Kidney glomerular epithelial cell (primary cell): ENCODE results near the gene EYS.
A peak's percentile ranks its signal among the peaks of the same experiment; 100 is the strongest.
"Not testable (repeated sequence)": the region's sequence is repeated elsewhere in the genome, so short reads cannot be mapped to it uniquely, and the experiment has no call there.

Source experiments
- DNase-seq: peaks from one replicate; lab custom pipeline; 2025; lab: John Stamatoyannopoulos, UW

The EYS gene

DNA sequence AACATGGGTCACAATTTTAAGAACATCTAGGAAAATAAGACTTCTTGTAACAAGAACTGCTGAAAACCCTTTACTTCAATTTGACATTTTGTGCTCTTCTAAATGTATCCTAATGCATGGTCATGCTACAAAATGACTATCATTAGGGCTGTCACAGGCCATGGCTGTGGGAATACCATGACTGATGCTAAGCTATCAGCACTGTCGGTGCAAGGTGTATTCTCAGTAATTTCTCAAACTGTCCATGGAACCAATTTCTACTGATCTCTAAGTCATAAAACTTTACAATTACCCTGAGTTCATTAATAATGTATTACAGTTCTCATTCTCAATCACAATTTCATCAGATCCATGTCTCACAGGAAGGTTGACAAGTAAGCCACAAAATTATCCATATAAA lies 625.3 kb downstream of the EYS start:
- no peak for DNase-seq

GRCh38 chr6:65075705-65076230 lies 631.3 kb downstream of the EYS start:
- DNase-seq = no peak

- DNase-seq = no peak
Observed at GRCh38 chr6:65072500-65072899, 634.5 kb downstream of the EYS start.

- DNase-seq = no peak
Observed at GRCh38 chr6:65071480-65071879, 635.5 kb downstream of the EYS start.

- DNase-seq = no peak
Observed at GRCh38 chr6:65064844-65065243, 642.2 kb downstream of the EYS start.

GRCh38 chr6:65059568-65059967 lies 647.5 kb downstream of the EYS start:
- DNase-seq = no peak

- no peak for DNase-seq
Observed at GRCh38 chr6:65055545-65055944, 651.5 kb downstream of the EYS start.

DNA sequence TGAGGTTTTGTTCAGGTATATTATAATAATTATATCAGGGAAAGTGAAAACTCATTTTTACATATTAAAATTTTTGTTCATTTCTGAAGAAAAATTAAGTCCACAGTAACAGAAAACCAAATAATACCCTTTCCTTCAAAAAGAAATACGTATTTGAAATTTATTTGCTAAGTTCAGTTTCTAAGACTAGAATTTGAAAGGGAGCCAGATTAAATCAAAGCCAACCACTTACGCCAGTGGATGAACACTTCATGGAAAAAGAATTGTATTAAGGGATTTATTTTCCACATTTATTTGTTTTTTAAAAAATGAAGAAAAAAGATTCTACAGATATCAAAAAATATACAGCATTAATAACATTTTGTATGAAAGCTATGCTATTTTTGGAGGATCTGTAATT lies 654.4 kb downstream of the EYS start:
- DNase-seq = no peak

- DNase-seq = no peak
Observed at GRCh38 chr6:65045801-65046200, 661.2 kb downstream of the EYS start.

- no peak for DNase-seq
Observed at GRCh38 chr6:65014006-65014405, 693.0 kb downstream of the EYS start.

GRCh38 chr6:65006788-65007187 lies 700.2 kb downstream of the EYS start:
- DNase-seq = no peak

GRCh38 chr6:65004283-65004682 lies 702.7 kb downstream of the EYS start:
- DNase-seq = no peak

DNA sequence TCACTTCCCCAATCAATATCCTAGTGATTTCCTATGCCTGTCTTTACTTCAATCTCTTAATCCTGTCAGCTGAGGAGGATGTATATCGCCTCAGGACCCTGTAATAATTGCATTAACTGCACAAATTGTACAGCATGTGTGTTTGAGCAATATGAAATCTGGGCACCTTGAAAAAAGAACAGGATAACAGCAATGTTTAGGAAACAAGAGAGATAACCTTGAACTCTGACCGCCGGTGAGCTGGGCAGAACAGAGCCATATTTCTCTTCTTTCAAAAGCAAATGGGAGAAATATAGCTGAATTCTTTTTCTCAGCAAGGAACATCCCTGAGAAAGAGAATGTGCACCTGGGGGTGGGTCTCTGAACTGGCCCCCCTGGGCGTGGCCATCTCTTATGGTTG lies 704.1 kb downstream of the EYS start:
- DNase-seq = not testable (repeated sequence)

GRCh38 chr6:65000815-65001214 lies 706.2 kb downstream of the EYS start:
- no peak for DNase-seq

DNA sequence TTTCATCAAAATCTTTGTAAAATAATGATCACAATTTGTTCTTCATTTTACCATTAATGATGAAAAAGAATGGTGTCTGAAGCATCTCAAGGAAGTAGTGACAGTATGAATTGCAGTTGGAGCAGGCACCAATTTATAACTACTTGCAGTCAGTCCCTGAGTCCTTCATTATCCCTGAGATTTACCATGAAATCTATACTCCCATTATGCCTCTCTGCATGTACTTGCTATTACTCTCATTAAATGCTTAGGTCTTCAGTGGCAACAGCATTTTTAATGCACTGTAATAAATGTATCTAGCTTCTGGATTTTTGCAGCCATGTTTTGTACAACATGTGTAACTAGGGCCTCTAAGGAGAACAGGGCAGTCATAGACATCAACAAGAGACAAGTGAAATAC lies 708.8 kb downstream of the EYS start:
- no peak for DNase-seq

- no peak for DNase-seq
Observed at GRCh38 chr6:64996301-64996700, 710.7 kb downstream of the EYS start.

DNA sequence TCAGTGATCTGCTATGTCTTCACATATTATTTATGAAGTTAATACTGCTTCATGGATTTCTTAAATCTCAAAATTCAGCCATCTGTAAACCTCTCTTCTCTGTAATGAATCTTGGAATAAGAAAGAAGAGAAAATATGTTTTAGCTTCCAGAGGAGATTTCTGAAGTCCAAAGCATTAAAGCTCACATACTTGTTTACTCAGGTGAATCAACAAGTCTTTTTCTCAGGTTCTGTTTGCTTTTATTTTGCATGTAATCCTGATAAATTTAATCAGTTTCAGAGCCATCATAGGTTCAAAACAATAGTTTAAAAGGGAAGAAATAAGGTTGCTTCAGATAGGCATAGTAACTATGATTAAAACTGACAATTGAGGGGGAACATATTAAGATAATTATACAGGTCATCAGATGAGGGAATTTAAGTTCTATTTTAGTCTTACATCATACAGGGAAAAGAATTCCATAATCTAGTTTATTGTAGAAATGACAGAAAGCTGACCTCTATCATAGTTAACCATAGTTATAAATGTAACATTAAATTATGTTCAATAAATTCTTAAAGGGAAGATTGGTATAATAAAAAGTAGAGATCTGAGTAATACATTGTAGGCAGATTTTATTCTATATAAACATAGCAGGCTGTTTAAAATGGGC lies 716.2 kb downstream of the EYS start:
- no peak for DNase-seq

GRCh38 chr6:64988148-64988547 lies 718.9 kb downstream of the EYS start:
- DNase-seq = peak; percentile 71

DNA sequence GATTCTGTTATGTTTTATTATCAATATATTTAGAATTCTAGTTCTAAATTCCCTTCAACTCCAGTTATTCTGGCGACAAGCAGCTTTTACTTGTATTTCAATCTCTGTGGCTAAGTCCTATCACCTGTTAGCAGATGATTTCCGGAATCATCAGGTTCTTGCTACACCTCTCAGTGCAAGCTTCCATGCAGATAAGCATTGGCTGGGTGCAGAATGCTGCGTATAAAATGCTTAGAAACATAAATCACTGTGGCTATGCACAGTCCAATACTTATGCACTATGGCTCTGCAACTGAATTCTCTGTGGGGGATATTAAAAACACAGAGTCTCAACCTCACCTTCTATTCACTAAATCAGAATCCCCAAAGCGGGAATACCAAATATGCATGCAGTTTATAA lies 720.0 kb downstream of the EYS start:
- no peak for DNase-seq

DNA sequence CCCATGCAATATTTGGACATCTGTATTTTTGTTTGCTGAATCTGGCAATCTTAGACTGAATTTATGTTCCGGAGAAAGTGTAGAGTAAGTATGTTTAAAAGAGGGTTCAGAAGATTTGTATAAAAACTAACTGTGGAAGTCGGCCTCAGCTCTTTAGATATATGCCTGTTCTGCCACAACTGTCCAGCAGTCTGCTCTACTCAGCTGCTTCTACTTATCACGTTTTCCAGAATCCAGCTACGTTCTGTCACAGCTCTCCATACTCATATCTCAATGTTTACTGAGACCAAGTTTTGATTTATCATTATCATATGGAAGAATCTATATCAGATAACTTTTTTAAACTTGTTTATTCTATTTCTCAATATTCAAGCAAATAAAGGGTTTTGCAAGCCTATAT lies 721.3 kb downstream of the EYS start:
- no peak for DNase-seq

DNA sequence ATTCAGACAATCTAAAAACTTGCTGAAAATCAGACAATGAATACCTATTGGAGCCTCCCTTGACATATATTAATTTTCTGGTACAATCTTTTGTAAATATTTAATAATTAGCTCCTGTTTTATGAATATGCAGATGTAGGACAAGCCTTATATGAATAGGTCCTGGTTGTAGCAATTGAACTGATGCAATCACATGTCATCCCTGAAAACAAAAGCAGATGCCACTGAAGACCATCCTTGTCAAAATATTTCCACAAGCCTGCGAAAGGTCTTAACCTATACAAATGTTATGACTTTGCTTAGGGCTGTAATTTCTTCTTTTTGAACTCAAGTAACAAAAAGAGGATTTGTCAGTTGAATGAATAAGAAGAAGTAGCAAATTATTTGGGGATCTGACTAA lies 722.1 kb downstream of the EYS start:
- no peak for DNase-seq

DNA sequence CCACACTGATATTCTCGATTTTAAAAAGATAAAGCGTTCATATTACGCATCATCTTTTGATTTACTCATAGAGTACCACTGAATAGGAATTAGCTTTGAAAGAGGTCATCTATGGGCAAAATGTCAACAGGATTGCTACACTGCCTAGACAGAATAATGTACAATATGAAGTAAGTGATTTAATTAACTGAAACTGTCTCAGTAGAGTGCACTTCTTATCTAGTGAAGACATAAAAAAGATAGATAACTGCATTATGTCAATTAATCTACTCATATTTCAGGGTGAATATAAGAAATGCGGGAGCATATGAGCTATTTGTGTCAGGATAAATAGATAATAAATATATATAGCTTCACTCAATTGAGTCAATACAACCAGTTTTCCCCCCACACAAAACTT lies 723.9 kb downstream of the EYS start:
- no peak for DNase-seq

DNA sequence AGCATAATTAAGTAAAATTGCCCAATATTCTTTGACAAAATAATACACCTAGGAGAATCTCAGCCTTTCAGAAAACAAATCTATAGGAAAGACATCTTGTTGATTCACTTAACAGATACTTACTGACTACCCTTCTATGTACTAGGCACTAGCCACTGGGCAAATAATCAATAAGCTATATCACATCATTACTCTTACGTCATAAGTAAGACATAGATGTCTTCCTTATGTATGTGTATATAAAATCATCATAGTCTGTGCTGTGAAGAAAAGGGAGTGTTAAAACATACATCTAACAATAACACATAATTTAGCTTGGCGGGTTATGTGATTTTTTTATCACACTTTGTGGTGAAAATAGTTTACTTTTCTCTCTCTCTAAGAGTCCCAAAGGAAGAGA lies 733.9 kb downstream of the EYS start:
- DNase-seq = no peak

DNA sequence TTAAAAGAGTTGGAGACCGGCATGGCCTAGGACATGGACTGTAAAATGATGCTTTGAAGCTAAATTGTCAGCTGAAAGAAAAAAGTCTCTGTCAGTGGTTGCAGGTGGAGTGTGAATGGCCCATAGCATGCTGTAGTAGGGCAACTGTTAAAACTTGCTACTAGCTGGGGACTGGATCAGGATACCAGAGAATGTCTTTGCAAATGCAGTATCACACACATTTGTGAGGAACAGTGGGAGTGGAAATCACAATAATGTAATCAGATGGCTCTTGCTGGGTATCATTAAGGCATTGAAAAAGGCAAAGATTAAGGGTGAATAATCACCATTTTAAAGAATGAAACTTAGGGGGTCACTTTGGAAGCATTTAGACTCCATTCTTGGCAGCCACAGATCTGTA lies 737.9 kb downstream of the EYS start:
- DNase-seq = no peak
